ENCODE results near the gene NXF3.

Gene NXF3

DNA sequence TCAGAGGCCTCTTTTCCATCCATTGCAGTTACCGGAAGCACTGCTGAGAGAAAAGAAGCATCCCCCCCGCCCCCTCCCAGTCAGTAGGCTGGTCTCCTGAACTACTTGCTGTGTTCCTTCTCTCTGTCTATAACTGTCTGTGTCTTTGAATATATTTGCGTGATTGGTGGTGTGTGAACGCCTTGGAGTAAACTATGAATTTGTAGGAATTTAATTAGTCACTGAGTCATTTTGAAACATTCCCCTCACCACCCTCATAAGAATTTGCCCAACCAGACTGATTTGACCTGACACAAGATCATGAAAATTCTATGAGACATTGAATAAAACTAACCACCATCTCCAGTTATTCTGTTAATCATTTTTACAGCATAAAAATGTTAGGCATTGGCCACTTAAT is 6.7 kb upstream of the NXF3 start:
- TF ChIP-seq, protein P1, sequence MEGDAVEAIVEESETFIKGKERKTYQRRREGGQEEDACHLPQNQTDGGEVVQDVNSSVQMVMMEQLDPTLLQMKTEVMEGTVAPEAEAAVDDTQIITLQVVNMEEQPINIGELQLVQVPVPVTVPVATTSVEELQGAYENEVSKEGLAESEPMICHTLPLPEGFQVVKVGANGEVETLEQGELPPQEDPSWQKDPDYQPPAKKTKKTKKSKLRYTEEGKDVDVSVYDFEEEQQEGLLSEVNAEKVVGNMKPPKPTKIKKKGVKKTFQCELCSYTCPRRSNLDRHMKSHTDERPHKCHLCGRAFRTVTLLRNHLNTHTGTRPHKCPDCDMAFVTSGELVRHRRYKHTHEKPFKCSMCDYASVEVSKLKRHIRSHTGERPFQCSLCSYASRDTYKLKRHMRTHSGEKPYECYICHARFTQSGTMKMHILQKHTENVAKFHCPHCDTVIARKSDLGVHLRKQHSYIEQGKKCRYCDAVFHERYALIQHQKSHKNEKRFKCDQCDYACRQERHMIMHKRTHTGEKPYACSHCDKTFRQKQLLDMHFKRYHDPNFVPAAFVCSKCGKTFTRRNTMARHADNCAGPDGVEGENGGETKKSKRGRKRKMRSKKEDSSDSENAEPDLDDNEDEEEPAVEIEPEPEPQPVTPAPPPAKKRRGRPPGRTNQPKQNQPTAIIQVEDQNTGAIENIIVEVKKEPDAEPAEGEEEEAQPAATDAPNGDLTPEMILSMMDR (IDR thresholded peaks at IDR 0.05): no peak
- no peak overlapping the region for H3K4me2 ChIP-seq (ENCODE audit: low read length)
- H3K4me3 ChIP-seq (ENCODE audit: low read depth, low read length): no peak overlapping the region
- H3K27me3 ChIP-seq (ENCODE audit: control insufficient read depth, insufficient read depth, low read length): no peaks in the 10 kb centered on the region
- no peak overlapping the region for H2AFZ ChIP-seq
- H3K27ac ChIP-seq: no peak overlapping the region
- no peaks in the 10 kb centered on the region for H3K79me2 ChIP-seq
- H3K36me3 ChIP-seq (ENCODE audit: control insufficient read depth, insufficient read depth, low read length): no peaks in the 10 kb centered on the region
- H3K4me1 ChIP-seq: no peaks in the 10 kb centered on the region
- no peak overlapping the region for H3K9ac ChIP-seq
- H3K9me3 ChIP-seq (ENCODE audit: control insufficient read depth, low read length): no peaks in the 10 kb centered on the region

DNA sequence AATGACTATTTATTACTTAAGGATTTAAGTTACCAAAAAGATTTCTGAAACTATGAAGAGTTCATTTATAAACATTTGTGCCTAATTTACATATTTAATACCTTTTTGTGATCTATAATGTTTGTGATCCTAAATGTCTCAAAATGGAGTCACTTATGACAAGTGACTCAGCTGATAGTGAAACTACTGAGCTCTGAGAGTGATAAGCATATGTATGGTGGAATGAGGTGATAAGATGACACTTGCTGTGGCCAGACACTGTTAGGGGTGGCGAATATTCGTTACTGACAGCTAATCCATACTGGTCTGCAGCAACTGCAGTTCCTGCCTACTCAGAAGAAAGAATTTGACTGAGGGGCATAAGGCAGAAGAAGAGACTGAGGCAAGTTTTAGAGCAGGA is 5.5 kb upstream of the NXF3 start:
- Histone ChIP-seq H3K36me3 (ENCODE audit: control insufficient read depth, insufficient read depth, low read length) (no peaks in the 10 kb centered on the region), H3K27me3 (ENCODE audit: control insufficient read depth, insufficient read depth, low read length) (no peaks in the 10 kb centered on the region), H3K27ac (no peak overlapping the region), H3K4me2 (ENCODE audit: low read length) (no peak overlapping the region), H3K79me2 (no peaks in the 10 kb centered on the region), H3K9ac (no peak overlapping the region), H3K4me3 (ENCODE audit: low read depth, low read length) (no peak overlapping the region), H3K4me1 (no peaks in the 10 kb centered on the region), H3K9me3 (ENCODE audit: control insufficient read depth, low read length) (no peaks in the 10 kb centered on the region), H2AFZ (no peak overlapping the region)
- TF ChIP-seq, protein P1 (IDR thresholded peaks at IDR 0.05): no peak

DNA sequence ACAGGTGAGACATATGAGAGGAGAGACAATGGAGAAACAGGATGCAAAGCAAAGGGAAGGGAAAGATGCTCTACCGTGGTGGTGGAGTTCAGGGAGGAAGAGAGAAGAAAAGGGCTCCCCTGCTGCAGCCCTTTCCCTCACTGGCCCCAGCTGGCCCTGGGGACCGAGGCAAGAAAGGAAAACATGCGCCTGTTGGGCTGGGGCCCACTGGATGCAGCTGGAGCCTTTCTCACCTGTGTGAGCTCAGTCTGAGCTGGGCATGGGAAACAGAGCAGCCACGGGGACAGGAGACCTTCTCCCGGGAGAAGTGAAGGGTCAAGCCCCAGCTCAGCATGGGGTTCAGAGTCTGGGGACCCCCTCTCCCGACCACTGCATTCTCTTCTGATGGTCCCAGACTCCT is 11.9 kb downstream of the NXF3 start:
- TF ChIP-seq, protein P1 (IDR thresholded peaks at IDR 0.05): no peak
- H3K4me3 ChIP-seq (ENCODE audit: low read depth, low read length): no peak overlapping the region
- no peak overlapping the region for H2AFZ ChIP-seq
- H3K27ac ChIP-seq: no peak overlapping the region
- no peak overlapping the region for H3K9ac ChIP-seq
- no peaks in the 10 kb centered on the region for H3K79me2 ChIP-seq
- H3K4me2 ChIP-seq (ENCODE audit: low read length): no peak overlapping the region
- no peaks in the 10 kb centered on the region for H3K36me3 ChIP-seq (ENCODE audit: control insufficient read depth, insufficient read depth, low read length)
- H3K27me3 ChIP-seq (ENCODE audit: control insufficient read depth, insufficient read depth, low read length): no peaks in the 10 kb centered on the region
- H3K4me1 ChIP-seq: no peaks in the 10 kb centered on the region
- H3K9me3 ChIP-seq (ENCODE audit: control insufficient read depth, low read length): no peaks in the 10 kb centered on the region

DNA sequence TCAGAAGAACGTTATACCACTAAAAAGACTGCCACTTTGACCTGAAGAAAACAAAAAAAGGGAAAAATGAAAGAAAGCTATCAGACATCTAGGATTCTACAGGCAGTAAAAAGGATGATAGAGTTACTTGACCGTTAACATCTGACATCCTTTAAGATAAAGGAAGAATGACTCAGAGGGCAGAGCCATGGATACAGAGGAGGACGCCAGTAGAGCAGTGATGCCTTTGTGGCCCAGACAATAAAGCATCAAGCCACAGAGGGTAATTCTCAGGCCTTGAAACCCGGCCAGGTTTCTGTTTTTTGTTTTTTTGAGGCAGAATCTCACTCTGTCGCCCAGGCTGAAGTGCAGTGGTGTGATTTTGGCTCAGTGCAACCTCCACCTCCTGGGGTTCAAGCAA is 19.5 kb downstream of the NXF3 start:
- Histone ChIP-seq H3K9ac (no peak overlapping the region), H3K79me2 (no peaks in the 10 kb centered on the region), H3K36me3 (ENCODE audit: control insufficient read depth, insufficient read depth, low read length) (no peaks in the 10 kb centered on the region), H3K9me3 (ENCODE audit: control insufficient read depth, low read length) (no peaks in the 10 kb centered on the region), H3K4me1 (no peaks in the 10 kb centered on the region), H3K4me3 (ENCODE audit: low read depth, low read length) (no peak overlapping the region), H2AFZ (no peak overlapping the region), H3K27ac (no peak overlapping the region), H3K27me3 (ENCODE audit: control insufficient read depth, insufficient read depth, low read length) (no peaks in the 10 kb centered on the region), H3K4me2 (ENCODE audit: low read length) (no peak overlapping the region)
- TF ChIP-seq, protein P1 (IDR thresholded peaks at IDR 0.05): no peak

DNA sequence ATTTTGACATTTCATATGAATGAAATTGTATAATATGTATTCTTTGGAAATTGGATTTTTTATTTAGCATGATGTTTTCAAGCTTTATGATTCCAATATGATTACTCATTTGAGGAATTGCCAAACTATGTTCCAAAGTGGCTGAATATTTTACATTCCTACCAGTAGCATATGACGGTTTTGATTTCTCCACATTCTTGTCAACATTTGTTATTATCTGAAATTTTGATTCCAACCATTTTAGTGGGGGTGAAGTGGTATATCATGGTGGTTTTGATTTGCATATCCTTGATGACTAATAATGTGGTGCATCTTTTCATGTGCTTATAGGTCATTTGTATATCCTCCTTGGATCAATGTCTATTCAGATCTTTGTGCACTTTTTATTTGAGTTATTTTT is 26.3 kb downstream of the NXF3 start:
- Histone ChIP-seq H3K9me3 (ENCODE audit: control insufficient read depth, low read length) (no peaks in the 10 kb centered on the region), H3K9ac (no peak overlapping the region), H3K4me3 (ENCODE audit: low read depth, low read length) (no peak overlapping the region), H2AFZ (no peak overlapping the region), H3K4me2 (ENCODE audit: low read length) (no peak overlapping the region), H3K36me3 (ENCODE audit: control insufficient read depth, insufficient read depth, low read length) (no peaks in the 10 kb centered on the region), H3K79me2 (no peaks in the 10 kb centered on the region), H3K4me1 (peaks cover 3% of the 10 kb centered on the region), H3K27ac (no peak overlapping the region), H3K27me3 (ENCODE audit: control insufficient read depth, insufficient read depth, low read length) (no peaks in the 10 kb centered on the region)
- TF ChIP-seq, protein P1 (IDR thresholded peaks at IDR 0.05): no peak

Measured in parathyroid adenoma (tissue), 2 donors.